CD4-positive, alpha-beta T cell treated with Interleukin-10 for 1 hour (primary cell): ENCODE measurements around the gene TBC1D16.
"Not testable (repeated sequence)": the region's sequence is repeated elsewhere in the genome, so short reads cannot be mapped to it uniquely, and the experiment has no call there.

Source experiments
- DNase-seq: peaks from one replicate; pipeline ENCODE4 v3.0.0-alpha.2; 2020

Gene TBC1D16

GRCh38 chr17:80051681-80052080, 16.0 kb upstream of the TBC1D16 start:
- no peak for DNase-seq

DNA sequence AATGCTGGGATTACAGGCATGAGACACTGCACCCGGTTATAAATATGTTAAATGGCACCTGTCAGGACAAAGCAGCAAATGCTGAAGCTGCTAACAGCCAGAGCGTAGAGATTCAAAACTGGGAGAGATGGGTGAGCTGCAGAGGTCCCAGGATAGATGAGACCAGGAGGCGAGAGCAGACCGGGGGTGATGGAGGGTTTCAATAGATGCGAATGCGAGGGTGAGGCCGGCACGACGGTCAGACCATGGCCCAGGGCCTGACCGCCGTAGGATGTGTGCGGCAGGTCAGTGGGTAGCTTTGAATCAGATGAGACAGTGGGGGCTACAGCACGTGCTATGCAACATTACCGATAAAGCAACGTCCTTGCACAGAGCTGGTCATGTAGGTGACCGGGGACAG, 15.0 kb upstream of the TBC1D16 start:
- no peak for DNase-seq

DNA sequence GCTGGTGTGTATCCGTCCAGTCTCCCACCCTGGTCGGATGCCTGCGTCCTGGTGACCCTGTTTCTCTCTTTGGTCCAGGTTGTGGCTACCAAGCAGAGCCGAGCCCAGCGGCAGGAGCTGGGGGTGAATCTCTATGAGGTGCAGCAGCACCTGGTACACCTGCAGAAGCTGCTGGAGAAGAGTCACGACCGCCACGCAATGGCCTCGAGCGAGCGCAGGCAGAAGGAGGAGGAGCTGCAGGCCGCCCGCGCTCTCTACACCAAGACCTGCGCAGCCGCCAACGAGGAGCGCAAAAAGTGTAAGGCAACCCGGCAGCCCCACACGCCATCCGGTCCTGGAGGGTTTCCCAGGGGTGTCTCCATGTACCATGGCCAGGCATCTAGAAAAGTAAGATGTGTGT, 14.3 kb upstream of the TBC1D16 start:
- DNase-seq = no peak

GRCh38 chr17:80047176-80047575, 11.5 kb upstream of the TBC1D16 start:
- no peak for DNase-seq

DNA sequence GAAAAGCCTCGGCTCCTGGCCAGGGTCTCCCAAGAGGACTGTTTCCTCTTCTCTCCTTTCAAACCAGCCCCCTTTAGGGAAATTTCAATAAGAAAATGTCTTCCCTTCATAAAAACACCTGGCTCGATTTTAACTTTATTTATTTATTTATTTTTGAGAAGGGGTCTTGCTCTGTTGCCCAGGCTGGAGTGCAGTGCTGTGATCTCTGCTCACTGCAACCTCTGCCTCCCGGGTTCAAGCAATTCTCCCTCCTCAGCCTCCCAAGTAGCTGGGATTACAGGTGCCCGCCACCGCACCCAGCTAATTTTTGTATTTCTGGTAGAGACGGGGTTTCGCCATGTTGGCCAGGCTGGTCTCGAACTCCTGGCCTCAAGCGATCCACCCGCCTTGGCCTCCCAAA, 11.0 kb upstream of the TBC1D16 start:
- DNase-seq = not testable (repeated sequence)

DNA sequence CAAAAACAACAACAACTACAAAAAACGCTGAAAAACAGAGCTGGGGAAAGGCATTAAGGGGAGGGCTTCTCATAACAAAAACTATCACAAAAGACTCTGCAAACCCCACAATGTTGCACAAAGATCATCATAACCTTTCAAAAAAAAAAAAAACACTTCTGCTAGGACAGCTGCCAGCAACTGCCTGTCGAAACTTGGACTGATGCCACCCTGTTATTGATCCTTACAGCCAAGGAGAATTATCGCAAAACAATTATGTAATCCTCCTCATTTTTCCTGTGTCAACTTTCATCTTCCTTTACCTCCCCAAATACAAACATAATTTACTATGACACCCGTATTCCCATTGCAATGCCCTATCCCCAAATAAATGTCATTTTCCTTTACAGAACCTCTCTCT, 10.0 kb upstream of the TBC1D16 start:
- DNase-seq = no peak

- DNase-seq = no peak
Observed at GRCh38 chr17:80043963-80044362, 8.3 kb upstream of the TBC1D16 start.

DNA sequence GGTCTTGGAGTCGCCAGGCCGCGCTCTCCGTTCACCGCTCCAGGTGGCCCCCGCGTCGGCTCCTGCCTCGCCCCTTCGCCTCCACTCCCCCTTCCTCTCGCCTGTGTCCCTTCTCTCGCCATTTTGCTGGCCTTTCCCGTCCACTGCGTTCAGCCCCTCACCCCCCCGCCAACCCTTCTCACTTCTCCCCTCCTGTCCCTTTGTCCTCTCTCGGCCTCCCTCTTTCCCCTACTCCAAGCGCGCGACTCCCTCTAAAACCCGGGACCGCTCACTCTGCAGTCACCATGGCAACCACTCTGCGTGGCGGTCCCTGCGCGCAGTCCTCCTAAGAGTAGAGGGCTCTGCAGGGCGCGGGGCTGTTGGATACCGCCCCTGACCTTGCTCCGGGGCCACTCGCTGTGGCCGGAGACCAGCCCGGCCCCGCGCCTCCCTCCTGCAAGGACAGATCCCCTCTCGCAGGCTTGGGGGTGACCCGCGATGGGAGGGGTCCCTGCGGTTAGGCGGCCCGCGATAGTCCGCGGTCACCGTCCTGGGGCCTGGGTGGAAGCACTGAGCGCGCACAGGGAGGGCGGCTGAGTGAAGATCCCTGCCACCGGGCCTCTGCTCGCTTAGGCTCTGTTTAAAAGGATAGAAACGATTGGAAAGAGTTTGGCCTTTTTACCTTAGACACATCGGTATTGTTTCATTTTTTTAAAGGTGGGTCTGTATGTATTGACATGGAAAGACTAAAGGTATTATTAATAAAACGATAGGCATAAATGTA, 1.2 kb upstream of the TBC1D16 start:
- DNase-seq = peak; percentile 41

DNA sequence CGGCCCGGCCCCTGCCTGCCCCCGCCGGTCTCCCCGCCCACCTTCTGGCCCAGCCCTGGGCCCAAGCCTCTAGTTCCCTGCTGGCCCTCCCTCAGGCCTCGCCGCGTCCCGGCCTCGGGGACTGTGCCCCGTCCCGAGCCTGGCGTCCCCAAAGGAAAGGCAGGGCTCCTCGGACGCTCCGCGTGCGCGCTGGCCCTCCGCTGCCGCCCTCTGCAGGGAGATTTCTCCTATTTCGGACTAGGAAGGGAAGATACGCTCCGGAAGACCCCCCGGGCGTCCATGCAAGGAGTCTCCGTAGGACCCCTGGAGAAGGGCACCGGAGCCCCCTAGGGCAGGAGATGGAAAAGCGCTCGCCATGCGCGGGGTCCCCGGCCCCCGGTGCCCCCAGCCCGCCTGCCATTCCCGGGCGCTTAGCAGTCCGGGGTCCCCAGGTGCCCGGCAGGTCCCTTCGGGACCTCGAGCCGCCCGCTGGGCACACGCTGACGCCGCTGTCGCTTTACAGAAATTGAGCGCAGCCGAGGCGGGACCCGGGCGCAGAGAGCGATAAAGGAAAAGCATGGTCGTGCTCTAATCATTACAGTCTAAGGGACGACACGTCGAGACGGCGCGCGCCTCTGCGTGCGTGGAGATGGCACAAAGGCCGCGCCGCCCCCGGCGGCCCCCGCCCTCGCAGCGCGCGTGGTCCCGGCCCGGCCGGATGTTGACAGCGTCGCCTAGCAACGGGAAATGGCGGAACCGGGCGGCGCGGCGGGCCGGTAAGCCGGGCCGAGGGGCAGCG, 454 bp upstream of the TBC1D16 start, which contains the start of gene CCDC40:
CCDC40 (plus strand) TSS at position 706 of the 778 bp plus-strand sequence; CDS start at position 727, 21 bp downstream.
- DNase-seq = peak; percentile 86

DNA sequence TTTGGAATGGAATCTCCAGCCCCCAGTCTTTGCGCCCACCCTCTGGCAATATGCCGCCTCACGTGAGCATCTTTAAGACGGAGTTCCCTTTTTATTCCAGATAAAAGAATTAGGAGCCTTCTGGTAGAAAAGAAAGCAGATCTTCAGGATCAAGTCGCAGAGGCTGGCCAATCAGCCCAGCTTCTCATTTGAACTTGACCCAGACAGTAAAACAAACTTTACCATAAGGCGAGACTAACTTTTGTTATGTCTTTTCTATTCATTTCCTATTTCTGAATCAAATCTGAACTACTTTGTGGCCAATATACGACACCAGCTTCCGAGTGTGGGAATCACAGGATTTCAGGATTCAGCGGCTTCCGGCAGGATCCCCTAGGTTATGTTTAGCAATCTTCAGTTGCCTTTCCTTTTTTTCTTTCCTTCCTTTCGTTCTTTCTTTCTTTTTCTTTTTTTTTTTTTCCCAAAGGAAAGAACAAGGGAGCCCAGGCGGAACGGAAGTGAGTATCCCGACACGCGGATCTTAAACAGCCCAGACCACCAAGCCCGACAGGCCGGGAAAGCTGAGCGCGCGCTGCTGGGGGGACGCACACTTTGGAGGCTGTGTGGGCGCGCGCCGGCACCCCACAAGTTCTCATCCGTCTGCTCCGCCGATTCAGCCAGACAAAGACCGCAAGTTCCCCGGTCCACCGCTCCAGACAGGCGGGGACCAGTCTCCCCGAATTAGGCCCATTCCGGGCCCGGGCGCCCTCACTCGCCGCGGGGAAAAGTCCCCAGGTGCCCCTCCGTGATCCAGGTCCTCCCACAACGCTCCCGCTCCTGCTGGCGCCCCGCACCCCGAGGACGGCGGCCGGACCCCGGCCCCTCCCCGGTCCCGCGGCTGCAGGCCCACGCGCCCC, 633 bp downstream of the TBC1D16 start:
- DNase-seq = peak; percentile 71

DNA sequence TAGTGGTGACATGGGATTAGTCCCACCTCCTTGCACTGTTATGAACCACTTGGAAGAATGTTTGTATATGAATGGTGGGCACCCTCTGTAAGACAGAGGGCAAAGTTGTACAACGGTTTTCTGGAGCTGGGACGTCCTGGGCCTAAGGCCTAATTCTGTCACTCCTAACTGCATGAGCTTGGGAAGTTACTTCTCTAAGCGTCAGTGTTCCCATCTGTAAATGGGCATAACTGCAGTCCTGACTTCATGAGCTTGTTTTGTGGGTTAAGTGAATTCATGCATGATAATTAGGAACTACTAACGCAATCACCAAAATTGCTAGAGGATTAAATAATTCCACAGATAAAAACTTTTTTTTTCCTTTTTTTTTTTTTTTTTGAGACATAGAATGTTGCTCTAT, 1.8 kb downstream of the TBC1D16 start:
- DNase-seq = no peak

DNA sequence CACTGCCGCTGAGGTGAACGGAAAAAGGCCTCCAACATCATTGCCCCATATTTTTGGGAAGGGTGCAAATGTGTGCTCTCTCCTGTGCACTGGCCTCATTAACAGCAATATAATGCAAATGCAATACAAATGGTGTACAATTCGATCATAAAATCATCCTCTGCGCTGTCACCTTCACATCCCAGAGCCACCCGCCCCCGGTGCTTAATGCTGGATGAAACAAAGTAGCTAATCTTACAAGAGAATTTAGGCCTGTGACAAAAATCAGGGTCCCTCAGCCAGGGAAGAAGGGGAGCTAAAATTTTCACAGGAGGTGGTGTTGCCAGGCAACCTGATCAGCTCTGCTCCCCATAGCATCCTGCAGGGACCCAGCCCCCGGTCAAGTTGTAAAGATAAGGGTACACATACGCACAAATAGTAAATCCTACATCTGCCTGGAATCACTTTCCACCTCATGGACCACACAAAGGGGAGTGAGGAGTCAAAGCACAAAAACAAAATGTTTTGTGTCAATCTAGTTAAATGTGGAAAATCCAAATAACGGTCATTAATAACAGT, 3.0 kb downstream of the TBC1D16 start:
- DNase-seq = no peak

GRCh38 chr17:80031691-80032430, 3.8 kb downstream of the TBC1D16 start:
- no peak for DNase-seq

GRCh38 chr17:80030730-80031410, 4.8 kb downstream of the TBC1D16 start:
- no peak for DNase-seq

DNA sequence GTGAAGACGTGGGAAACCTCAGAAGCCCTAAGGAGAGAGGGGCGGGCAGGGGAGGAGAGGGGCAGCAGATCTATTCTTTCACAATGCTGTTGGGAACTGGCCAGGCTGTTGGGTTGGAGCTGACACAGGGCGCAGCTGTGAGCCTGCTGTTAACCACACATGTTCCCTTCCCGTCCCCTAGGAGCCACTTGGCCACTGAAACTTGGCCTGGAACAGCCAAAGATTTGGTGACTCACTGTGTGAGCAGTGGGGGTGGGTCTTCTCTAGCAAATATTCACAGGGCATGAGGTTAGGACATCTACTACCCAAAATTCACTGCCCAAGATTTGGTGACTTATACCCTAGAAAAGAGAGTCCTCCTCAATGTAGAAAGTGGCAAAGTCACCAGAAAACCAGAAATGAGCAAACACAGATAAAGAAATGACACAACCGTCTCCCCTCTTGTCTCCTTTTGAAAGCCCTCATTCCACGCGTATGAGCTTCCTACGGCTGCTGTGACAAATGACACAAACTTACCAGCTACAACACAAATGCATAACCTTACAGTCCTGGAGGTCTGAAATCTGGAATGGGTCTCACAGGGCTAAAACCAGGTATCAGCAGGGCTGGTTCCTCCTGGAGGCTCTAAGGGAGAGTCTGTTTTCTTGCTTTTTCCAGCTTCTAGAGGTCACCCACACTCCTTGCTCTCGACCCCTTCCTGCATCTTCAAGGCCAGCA, 6.3 kb downstream of the TBC1D16 start:
- no peak for DNase-seq

GRCh38 chr17:80028030-80028429, 7.6 kb downstream of the TBC1D16 start:
- no peak for DNase-seq

DNA sequence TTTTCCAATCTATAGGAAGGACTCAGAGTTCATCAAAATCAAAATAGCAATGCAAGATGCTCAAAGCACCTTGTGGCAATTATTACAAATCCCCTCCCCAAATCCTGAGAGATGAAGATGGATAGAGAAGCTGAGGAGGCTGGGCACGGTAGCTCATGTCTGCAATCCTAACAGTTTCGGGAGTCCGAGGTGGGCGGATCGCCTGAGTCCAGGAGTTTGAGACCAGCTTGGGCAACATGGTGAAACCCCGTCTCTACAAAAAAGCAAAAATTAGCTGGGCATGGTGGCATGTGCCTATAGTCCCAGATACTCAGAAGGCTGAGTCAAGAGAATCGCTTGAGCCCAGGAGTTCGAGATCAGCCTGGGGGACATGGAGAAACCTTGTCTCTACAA, 8.6 kb downstream of the TBC1D16 start:
- DNase-seq = no peak

DNA sequence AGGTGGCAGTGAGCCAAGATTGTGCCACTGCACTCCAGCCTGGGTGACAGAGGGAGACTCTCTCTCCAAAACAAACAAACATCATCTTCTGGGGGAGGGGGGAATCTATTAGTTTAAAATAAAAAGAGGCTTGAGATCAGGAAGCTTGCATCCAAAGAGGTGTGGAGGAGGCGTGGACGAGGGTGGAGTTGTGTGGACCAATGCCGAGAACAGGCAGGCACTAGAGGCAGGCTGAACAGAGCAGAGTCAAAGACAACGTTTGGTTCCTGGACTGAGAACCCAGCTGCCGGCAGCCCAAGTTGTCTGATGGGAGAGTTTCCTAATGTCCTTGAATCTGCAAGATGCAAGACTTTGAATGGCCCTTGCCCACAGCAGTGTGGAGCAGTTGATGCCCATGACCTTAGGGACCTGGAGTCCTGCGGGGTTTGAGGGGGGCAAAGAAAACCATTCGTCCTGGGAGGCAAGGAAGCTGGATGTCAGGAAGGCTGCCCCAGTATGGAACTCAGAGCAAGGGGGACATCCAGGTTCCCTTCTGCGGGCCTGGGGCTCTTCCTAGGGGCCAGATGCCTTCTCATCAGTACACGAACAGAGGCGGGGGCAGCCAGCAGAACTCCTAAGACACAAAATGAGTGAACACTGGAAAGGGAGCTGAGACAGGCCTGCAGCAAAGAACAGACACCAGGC, 9.2 kb downstream of the TBC1D16 start:
- DNase-seq = no peak

GRCh38 chr17:80025796-80026195, 9.9 kb downstream of the TBC1D16 start:
- no peak for DNase-seq

DNA sequence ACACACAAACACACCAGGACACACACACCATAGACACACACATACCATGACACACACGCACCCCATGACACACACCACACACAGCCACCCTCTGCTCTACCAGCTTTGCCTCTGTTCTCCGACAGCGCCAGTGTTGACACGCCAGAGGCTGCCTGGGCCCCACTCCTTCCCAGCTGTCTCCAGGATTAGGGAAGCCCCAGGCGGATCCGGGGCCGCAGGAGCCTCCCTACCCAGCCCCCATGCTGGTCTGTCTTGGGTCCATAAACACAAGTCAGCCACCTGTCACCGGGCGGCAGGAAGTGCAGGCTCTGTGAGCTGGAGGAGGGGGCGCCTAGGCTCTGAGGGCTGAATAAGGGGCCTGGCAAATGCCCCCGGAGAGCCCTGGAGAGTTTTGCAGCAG, 10.5 kb downstream of the TBC1D16 start:
- no peak for DNase-seq
